ENCODE data around the gene SFMBT1.

The SFMBT1 gene, protein sequence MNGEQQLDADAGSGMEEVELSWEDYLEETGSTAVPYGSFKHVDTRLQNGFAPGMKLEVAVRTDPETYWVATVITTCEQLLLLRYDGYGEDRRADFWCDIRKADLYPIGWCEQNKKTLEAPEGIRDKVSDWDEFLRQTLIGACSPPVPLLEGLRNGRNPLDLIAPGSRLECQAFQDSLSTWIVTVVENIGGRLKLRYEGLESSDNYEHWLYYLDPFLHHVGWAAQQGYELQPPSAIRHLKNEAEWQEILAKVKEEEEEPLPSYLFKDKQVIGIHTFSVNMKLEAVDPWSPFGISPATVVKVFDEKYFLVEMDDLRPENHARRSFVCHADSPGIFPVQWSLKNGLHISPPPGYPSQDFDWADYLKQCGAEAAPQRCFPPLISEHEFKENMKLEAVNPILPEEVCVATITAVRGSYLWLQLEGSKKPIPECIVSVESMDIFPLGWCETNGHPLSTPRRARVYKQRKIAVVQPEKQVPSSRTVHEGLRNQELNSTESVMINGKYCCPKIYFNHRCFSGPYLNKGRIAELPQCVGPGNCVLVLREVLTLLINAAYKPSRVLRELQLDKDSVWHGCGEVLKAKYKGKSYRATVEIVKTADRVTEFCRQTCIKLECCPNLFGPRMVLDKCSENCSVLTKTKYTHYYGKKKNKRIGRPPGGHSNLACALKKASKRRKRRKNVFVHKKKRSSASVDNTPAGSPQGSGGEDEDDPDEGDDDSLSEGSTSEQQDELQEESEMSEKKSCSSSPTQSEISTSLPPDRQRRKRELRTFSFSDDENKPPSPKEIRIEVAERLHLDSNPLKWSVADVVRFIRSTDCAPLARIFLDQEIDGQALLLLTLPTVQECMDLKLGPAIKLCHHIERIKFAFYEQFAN

DNA sequence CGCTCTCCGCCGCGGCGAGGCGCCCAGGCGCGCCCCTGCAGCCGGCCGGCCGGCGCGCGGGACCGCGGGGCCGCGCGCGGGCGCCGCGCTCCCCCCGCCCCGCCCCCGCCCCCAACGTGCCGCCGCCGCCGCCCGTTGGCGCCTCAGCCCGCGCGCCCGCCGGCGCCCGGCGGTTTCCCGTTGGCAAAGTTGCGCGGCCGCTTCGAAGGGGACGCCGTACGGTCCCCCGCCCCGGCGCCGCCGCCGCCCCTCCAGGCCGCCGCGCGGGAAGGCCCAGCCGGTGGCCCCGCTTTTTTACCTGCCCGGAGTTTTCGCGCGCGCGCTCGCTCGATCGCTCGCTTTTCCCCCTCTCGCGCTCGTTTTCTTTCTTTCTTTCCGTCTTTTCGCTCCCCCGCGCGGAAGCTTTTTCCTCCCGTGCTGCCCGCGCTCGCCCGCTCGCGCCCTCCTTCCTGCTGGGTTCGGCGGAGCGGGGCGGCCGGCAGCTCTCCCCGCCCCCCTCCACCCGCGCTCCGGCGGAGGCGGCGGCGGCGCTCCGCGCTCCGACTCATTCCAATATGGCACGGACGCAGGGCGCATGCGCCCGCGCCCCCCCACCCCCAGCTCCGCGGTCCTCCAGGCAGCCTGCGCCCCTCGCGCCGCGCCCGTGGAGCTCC is at the start of gene SFMBT1:
Gene SFMBT1, minus strand, starts transcription at position 556 of the 653 bp plus-strand sequence. CDS start 76,945 bp downstream, outside the sequence.
- DNase-seq (ENCODE audit: low read depth), result peak; percentile 49

DNA sequence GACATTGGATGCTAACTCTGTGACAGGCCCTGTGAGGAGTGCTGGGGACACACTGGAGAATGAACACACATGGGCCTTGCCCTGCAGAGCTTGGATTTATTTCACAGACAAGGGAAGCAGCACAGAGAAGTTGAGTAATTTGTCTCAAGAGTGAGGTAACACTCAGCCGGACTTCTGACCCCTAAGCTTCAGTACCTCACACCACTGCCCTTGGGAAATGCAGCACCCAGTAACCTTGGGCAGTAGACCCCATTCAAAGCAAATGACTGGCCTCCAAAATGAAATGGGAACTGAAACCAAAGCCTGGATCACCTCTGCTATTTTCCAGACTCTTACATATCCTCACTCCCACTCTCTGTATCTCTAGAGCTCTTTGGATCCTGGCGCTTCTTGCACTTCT is 47.1 kb upstream of the SFMBT1 start:
- DNase-seq (ENCODE audit: low read depth), result peak; percentile 79

DNA sequence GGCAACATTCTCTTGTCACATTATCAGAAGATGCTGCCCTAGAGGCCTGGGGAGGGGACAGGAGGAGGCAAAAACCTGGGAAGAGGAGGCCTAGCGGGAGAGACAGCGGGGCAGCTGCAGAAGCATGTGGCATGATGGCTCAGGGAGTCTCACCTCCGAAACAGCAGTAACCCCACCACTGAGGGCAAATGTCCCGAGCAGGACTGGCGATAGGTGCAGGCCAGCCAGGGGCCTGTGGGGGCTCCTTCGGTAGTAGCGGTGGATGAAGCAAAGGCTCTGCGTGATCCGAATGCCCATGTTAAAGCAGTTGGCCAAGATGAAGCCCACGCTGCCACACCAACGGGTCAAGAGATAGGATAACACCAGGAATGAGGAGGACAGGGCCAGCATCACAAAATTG is 46.3 kb upstream of the SFMBT1 start:
- no peak for DNase-seq (ENCODE audit: low read depth)

DNA sequence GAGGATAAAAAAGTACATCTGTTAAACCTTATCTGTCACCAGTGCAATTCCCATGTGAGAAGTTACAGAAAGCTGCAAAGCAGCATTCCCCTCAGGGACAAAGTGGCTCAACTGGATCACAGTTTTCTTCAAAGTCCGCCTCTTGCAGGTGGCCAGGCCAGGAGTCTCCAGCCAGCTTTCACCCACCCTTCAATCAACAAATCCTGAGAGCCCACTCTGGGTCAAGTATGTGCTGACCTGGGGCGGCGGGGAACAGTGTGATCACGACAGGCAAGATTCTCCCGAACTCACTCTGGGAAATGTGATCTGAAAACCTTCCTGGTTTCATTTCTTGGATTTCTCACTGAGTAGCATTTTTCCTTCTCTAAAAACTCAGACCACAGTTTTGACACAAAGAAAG is 45.1 kb upstream of the SFMBT1 start:
- no peak for DNase-seq (ENCODE audit: low read depth)

DNA sequence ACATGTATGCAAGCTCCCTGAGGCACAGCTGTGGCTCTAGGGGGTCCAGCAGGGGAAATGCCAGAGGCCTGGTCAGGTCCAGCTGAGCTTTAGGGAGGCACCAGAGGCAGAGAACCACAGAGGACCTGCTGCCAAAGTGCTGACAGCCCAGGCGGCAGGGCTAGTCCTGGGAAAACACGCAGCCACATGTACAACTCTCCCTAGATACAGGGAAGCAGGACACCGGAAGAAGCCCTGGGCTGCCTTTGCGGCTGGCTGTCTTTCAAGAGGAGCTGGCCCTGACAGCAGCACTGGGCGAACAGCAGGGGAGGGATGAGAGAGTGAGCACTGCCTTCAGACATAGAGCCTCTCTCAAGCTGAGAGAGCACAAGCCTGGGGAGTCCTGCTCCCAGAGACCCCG is 43.6 kb upstream of the SFMBT1 start:
- DNase-seq (ENCODE audit: low read depth), result no peak

DNA sequence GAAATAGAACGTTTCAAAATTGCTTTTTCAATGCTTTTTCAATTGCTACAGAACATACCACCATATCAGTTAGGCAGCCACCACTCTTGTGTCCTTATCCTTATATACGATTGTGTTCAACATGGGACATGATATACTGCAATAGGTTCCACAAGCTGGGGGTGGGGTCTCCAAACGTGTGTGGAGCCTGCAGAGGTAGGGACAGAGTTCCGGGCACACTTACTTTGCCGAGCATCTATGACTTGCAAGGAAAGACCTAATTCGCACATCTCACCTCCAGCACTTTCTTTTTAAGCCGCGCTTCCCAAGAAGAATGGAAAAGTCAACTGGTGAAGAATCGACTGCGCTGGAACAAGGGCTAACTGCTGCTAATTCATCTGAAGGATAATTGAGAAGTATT is 39.6 kb upstream of the SFMBT1 start:
- DNase-seq (ENCODE audit: low read depth), result no peak

DNA sequence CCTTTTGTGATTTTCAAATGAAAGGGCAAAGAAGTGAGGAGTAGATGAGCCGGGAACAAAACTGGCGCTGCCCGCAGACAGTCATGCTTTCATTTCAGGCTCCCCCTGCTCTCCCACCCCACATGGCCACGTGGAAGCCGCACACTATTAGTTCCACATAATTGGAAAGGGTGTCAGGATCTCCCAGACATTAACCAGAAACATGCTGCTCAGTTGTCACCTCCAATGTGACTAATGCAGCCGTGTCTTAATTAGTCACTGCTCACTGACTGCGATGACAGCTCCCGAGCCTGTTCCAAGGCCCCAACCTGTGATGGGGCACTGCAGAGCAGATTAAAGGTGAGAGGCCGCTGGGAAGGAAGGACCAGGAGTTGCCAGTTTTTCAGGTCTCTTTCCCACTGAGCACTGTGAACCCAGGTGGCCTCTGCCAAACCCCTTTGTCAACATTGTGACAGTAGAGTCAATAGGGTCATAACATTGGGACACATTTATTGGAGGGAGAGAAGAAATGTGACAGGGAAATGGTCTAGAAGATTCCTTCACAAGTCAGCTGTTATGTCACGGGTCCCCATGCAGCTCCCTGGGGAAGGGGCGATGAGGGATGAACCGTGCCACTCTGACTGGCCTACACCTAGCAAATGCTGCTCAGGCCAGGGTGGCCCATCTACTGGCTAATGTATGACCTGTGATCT is 38.6 kb upstream of the SFMBT1 start:
- DNase-seq (ENCODE audit: low read depth), result no peak

DNA sequence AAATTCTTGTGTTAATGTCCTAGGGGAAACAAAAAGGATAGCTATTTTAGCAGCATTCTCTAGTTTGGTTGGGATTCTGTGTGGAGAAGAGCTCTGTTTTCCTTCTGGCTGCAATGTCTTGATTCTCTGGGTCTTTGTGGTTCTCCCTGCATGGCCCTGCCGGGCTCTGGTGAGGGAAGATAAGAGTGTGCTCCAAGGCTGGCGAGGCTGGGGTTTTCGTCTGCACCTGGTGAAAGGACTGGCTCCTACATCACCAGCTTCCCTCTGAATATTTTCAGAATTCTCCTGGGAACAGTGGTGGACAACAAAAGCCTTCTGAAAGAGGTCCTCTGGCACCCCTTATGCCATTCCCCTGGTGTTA is 38.1 kb upstream of the SFMBT1 start:
- no peak for DNase-seq (ENCODE audit: low read depth)

DNA sequence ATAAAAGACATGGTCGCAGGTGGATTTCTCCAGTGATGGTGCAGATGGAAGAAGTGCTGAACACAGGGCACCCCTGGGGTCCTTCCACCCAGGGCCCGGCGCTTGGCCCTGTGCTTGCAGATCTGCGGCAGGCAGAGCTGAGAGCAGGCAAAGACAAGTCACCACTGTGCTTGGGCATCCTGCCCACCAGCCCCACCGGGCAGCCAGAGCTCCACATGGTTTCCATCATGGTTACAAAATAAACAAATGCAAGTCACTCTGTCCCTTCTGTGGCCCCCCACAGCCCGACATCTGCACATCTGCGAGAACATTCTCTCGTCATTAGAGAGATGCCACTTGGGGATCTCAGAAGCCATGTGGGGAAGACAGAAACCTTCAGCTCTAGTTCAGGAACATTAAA is 37.6 kb upstream of the SFMBT1 start:
- no peak for DNase-seq (ENCODE audit: low read depth)

DNA sequence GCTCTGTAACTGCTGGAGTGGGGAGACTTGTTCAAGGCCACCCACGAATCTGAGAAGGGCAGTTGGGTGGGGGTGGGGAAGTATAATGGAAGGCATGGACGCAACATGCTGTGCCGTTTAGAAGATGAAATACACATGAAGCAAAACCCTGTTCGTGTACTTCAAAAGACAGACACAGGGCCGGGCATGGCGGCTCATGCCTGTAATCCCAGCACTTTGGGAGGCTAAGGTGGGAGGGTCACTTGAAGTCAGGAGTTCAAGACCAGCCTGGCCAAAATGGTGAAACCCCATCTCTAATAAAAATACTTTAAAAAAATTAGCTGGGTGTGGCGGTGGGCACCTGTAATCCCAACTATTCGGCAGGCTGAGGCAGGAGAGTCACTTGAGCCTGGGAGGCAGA is 36.9 kb upstream of the SFMBT1 start:
- DNase-seq (ENCODE audit: low read depth), result no peak

DNA sequence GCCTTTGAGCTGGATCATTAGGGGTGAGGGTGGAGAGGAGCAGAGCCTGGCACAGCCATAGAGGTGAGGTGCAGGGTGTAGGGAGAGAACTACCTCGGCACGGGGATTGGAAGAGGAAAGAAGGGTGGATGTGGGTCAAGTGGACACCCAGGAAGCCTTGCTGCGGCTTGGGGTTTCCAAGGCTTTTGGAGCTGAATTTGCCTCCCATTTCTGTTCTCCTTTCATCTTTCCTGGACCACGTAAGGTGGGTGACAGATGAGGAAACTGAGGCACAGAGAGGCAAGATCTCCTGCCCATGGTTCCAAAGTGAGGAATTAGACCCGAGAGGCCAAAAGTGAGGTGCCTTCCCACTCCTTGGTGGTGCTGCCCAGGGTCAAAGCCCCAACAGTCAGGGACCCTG is 35.4 kb upstream of the SFMBT1 start:
- DNase-seq (ENCODE audit: low read depth), result no peak

DNA sequence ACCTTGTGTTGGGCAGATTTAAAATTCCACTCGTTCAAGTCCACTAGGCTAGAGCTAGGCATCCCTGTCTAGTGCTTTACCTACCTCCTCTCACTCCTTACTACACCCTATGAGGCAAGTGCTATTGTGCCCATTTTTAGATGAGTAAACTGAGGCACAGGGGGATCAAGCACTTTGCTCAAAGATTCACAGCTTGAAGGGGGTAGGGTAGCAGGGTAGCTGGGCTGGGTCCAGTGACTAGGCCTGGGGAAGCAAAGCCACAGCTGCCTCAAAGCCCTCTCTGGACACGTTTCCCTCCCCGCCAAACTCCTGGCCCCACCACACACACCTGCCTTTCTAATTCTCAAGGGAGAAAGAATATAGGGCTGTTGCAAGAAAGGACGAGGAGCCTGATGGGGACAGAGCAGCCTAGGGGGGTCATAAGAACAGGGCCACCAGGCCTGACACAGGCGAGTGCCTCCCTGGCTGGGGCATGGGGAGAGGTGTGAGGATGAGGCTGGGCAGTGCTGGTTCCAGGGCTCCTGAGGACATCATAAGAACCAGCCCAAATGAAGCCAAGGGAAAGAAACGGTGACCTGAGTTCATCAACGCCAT is 34.8 kb upstream of the SFMBT1 start:
- DNase-seq (ENCODE audit: low read depth), result no peak

DNA sequence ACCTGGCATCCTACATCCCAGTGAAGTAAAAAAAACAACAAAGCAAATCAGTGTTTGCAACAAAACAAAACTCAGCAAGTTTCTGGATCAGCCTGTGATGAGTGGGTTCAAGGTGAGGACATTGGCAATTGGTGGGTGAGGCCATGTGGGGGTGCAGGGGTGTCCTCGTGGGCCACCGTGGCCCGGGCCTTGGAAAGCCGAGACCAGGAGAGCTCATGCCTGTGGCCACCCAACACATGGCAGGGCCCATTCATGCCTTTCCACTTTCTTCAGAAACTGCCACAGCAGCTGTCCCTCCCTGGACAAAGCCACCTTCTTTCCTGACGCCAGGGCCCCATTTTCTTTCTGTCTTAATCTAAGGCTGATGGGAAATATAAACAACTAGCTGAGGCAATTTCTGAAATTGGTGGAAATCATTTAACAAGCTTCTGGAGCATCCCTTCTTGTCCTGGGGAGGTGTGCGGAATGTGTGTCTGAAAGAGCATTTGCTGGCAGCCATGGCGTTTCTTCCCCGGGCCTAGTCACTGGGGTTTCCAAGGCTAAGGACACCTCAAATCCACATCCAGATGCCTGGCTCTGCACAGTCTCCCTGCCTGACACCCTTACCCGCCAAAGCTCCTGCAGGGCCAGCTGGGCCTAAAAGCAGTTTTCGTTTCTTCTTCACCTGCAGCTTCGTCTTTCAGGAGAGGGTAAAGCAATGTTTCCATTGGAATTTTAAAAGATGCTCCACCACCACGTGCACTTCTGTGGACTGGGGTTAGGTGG is 34.1 kb upstream of the SFMBT1 start:
- no peak for DNase-seq (ENCODE audit: low read depth)

DNA sequence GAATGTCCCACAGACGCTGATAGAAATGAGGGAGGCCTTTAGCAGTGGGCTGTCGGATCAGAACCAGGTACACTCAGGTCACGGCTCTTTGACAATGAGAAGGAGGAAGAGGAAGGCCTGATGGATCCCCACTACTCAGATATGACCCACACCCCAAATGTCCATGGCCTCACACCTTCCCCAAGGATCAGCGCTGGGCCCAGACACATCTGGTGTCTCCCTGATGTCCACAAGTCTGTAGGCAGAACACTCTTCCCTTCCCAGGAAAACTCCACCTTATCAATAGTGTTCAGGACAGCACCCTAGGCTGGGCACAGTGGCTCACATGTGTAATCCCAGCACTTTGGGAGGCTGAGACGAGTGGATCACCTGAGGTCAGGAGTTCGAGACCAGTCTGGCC is 33.3 kb upstream of the SFMBT1 start:
- DNase-seq (ENCODE audit: low read depth), result no peak

DNA sequence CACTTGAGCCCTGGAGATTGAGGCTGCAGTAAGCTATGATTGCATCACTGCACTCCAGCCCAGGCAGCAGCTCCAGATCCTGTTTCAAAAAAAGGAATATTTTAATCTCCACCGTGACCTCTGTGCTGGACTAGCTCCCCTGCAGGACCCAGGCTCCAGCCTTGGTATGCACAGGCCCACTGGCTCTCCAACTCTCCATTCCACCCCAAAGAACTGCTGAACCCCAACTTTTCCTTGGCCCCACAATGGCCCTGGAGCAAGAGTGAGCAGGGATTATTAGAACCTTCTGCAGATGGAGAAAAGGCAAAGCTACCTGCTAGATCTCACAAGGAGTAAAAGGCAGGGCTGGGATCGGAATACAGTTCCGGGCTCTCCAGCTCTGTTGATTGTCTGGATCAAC is 32.8 kb upstream of the SFMBT1 start:
- no peak for DNase-seq (ENCODE audit: low read depth)

DNA sequence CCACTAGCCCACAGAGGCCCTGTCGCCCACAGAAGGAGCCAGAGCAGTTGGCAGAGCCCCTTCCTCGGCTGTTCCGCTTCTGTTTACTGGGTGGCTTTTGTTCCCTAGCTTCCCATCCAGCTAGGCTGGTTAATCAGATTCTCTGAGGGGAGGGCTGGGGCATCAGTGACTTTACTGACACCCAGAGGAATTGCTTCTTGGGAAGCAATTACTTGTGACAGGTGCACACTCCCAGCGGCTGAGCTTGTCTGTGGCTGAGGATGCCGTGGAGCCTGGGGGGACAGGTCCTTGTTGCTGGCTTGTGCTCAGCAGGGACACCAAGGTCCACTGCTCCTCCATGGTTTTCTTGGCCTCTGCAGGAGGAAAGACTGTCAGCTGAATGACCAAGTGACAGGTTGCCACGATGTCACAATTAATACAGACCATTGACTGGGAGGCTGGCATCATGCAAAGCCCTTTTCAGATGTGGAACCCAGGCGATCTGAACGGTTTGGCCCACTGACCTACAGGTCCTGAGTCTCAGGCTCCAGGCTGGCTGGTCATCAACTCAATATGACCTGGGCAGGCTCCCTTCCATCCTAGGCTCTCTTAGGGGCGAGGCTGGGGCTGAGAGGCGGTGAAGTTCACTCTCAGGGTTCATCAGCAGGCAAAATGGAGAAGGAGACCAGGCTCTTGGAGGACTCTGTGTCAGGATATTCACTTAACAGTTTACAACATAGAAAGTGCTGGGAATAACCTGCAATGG is 31.8 kb upstream of the SFMBT1 start:
- no peak for DNase-seq (ENCODE audit: low read depth)

DNA sequence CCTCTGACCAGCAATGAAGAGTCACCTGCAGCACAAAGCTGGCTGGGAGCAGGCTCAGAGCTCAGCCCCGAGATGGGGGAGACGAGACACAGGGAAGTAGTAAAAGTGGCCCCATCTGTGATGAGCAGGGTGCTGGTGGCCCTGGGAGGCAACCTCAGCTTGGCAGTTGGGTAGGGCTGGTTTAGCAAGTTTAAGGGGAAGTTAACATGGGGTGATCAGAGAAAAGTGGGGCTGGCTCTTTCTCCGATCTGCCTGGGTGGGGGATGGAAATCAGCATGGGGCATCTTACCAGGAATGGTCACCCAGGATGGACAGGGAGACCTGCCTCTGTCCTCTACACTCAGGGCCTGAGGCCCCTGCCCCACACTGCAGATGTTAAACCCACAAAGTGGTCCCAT is 29.9 kb upstream of the SFMBT1 start:
- no peak for DNase-seq (ENCODE audit: low read depth)

DNA sequence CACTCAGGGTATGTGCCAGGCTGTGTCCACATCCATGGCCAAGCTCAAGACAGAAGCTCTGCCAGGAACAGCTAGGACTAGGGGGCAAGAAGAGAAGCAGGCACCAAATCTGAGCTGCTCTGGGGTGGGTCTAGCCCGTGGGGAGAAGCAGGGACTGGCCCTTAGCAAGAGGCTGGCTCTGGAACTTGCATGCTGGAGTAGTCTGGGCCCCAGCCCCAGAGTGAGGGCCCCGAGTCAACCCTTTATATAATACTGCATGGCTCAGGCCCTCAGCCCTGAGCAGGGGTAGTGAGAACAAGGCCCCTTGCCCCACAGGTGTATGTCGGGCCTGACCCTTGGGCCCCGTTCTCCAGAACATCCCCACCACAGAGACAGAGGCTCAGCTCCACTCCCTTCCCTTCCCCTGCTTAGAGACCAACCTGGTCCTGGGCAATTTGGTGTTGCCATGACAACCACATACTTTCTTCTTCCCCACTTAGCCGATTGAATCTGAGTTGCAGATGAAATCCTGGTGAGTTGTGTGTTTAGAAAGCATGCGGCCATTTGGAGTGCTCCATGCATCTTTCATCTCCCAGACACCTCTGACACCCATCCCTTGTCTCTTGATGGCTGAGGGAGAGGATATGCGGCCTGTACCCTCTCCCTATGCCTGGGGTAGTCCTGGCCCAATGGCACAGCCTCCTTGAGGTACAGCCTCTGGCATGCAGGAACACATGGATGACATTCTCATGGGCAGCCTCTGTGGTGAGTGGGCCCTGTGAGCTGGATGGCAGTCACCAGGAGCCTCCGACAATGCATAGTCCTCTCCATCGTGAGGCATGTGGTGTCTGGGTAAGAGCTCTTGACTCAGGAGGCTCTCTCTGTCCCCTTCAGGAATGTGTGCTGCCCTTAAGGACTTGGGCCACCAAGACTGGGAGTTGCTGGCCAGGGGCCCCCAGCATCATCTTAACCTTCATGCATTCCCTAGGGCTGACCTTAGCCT is 29.2 kb upstream of the SFMBT1 start:
- DNase-seq (ENCODE audit: low read depth), result no peak

DNA sequence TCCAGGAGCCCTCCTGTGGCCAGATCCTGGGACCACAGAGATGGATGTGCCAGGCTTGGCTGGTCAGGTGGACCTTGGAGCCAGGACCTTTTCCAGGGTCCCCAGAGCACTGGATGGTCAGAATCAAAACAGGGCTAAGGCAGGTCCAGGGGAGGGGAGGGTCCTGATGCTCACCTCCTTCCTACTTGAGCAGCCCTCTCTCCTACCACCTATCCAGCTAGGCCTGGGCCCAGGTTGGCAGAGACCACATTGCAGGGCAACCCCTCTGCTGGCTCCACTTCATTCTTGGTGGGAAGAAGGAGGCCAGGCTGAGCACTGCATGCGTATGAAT is 28.5 kb upstream of the SFMBT1 start:
- DNase-seq (ENCODE audit: low read depth), result no peak
